ENCODE measurements around the gene PAFAH1B1. TPM values are rescaled to one million over a fixed set of nuclear protein-coding genes. Genes with fewer than 3 reads are reported as not detected.

Gene PAFAH1B1
- total RNA-seq, 2 experiments from 2014 or later = 120 to 123 TPM

DNA sequence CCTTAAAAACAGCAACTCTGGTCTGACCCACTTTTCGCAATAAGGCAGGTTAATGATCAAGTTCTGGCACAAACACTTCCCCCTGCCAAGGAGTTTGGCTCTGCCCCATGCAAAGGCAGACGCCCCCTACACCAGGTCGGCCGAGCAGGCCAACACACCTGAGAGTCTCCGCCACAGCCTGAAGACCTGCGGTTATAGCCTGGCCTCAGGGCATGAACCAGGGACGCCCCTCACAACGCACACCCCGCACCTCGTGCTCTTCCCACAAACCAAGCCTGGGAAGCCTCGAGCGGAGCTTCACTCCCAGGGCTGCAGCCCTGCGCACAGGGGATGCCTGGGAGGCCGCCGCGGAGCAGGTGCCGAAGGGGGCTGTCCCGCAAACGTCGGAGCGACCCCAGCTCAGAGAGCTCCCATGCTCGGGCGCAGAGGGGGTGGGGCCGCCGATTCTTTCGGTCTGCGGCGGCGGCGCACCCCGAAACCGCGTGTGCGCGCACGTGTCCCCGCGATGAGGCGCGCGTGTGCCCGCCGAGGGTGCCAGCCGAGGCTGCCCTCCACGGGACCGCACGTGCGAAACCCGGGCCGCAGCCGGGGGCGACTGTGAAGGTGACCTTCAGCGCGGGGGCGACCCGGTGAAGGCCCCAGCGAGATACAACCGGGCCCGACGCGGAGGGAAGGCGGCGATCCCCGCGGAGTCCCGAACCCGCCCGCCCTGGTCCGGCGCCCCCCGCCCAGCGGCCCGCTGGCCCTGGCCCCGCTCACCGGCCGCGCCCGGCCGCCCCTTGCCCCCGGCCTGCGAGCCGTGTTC is 117.6 kb downstream of the PAFAH1B1 start:
- H3K27me3 ChIP-seq (ENCODE audit: control insufficient read depth in 1 of 2, insufficient read depth in 2 of 2, low read length in 2 of 2) = no peaks in the 10 kb centered on the region
- no peak for TF ChIP-seq CTCF (IDR thresholded peaks at IDR 0.05)
- peak overlapping the region; percentile 71 for H3K4me3 ChIP-seq (ENCODE audit: low read length)
- CTCF ChIA-PET = no interaction called here
- Mint-ChIP-seq H3K27me3 (no peaks in the 10 kb centered on the region), H3K4me1 (ENCODE audit: low read depth) (peaks cover 28% of the 10 kb centered on the region), H3K36me3 (ENCODE audit: low read depth) (peaks cover 5% of the 10 kb centered on the region), H3K27ac (peak overlapping the region; percentile 84), H3K4me3 (peak overlapping the region; percentile 92), H3K9me3 (no peaks in the 10 kb centered on the region)
- POLR2A ChIA-PET = interaction anchor here (0.7 to 1.0 kb wide), 3 partner anchors 22 to 925 kb away, joined by 3 to 5 read pairs (median 4); partner anchors contain the start of genes CTNS, PAFAH1B1 and SHPK
- ATAC-seq (ENCODE audit: poor library complexity) = peak; percentile 12
- intact Hi-C loops (cut with DNase I, micrococcal nuclease) = loop anchor here in 1 of 2 experiments (1.0 to 10.0 kb wide), 6 partner anchors 36 to 924 kb away; partner anchors contain the start of genes CCDC92B, CTNS, DPH1 and METTL16
- peak in 6 of 14 experiments; percentile 13 to 63 (median 24) for DNase-seq
- peaks cover 55% of the 10 kb centered on the region for H3K4me1 ChIP-seq (ENCODE audit: insufficient read depth, low read length)
- no peak overlapping the region for H3K27ac ChIP-seq (ENCODE audit: low read depth in 1 of 2, low read length in 2 of 2)
- H3K36me3 ChIP-seq (ENCODE audit: insufficient read depth, low read length) = no peaks in the 10 kb centered on the region
- H3K9me3 ChIP-seq (ENCODE audit: control insufficient read depth in 1 of 2, insufficient read depth in 1 of 2, low read length in 2 of 2) = no peaks in the 10 kb centered on the region

GRCh38 chr17:2711608-2712299 is 118.3 kb downstream of the PAFAH1B1 start, which contains the start of gene CLUH:
Gene CLUH (minus strand): TSS chr17:2711764. CDS start chr17:2711661, 103 bp downstream.
- intact Hi-C loops (cut with DNase I, micrococcal nuclease) = loop anchor here in 1 of 2 experiments (1.0 to 10.0 kb wide), 6 partner anchors 36 to 923 kb away; partner anchors contain the start of genes CCDC92B, CTNS, DPH1 and METTL16
- H3K4me1 ChIP-seq (ENCODE audit: insufficient read depth, low read length) = peaks cover 53% of the 10 kb centered on the region
- ChIA-PET POLR2A (interaction anchor here (1.0 kb wide), 1 partner anchor 118 kb away, joined by 4 read pairs; the partner anchor contains the start of gene PAFAH1B1), CTCF (no interaction called here)
- peaks cover 28% of the 10 kb centered on the region for H3K4me1 Mint-ChIP-seq (ENCODE audit: low read depth)
- H3K4me3 ChIP-seq (ENCODE audit: low read length) = peak within 1 kb of the TSS; percentile 71
- H3K36me3 Mint-ChIP-seq (ENCODE audit: low read depth) = peaks cover 5% of the 10 kb centered on the region
- peak within 1 kb of the TSS; percentile 92 for H3K4me3 Mint-ChIP-seq
- no peaks in the 10 kb centered on the region for H3K36me3 ChIP-seq (ENCODE audit: insufficient read depth, low read length)
- H3K27me3 Mint-ChIP-seq = no peaks in the 10 kb centered on the region
- peak; percentile 92 for ATAC-seq (ENCODE audit: poor library complexity)
- no peaks in the 10 kb centered on the region for H3K27me3 ChIP-seq (ENCODE audit: control insufficient read depth in 1 of 2, insufficient read depth in 2 of 2, low read length in 2 of 2)
- no peaks in the 10 kb centered on the region for H3K9me3 ChIP-seq (ENCODE audit: control insufficient read depth in 1 of 2, insufficient read depth in 1 of 2, low read length in 2 of 2)
- peak within 1 kb of the TSS; percentile 84 for H3K27ac Mint-ChIP-seq
- peak within 1 kb of the TSS in 1 of 2 donors; percentile 30 for H3K27ac ChIP-seq (ENCODE audit: low read depth in 1 of 2, low read length in 2 of 2)
- no peak for TF ChIP-seq CTCF (IDR thresholded peaks at IDR 0.05)
- H3K9me3 Mint-ChIP-seq = no peaks in the 10 kb centered on the region
- peak; percentile 88 to 98 (median 94) for DNase-seq

DNA sequence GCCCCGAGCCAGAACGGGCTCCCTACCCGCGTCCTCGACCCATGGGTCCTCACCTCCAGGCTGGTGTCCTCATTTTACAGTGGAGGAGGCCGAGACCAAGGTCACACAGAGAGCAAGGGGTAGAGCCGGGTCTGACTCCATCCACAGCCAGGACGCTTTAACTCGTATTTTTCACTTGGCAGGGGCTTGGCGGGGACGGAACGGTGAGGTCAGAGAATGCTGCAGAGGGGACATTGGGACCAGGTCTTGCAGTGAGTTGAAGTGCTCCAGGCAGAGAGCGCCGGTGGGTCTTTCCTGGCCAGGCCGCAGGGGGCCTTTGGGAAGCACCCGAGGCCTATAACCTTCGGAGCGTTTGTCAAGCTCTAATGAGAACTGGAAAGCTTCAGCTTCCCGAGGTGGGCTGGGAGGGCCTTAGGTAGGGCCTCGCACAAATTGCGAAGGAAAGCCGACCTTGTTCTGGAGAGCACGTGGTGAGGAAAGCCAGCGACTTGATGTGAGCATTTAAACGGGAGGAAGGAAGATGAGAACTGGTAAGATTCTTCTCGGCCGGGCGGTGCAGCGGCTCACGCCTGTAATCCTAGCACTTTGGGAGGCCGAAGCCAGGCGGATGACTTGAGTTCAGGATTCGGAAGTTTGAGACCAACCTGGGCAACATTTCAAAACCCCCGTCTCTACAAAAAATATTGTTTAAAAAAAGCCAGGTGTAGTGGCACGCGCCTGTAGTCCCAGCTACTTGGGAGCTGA is 119.0 kb downstream of the PAFAH1B1 start:
- Histone ChIP-seq H3K4me3 (ENCODE audit: low read length) (peak overlapping the region; percentile 64), H3K9me3 (ENCODE audit: control insufficient read depth in 1 of 2, insufficient read depth in 1 of 2, low read length in 2 of 2) (no peaks in the 10 kb centered on the region), H3K27ac (ENCODE audit: low read depth in 1 of 2, low read length in 2 of 2) (peak overlapping the region in 1 of 2 donors; percentile 30), H3K36me3 (ENCODE audit: insufficient read depth, low read length) (no peaks in the 10 kb centered on the region), H3K27me3 (ENCODE audit: control insufficient read depth in 1 of 2, insufficient read depth in 2 of 2, low read length in 2 of 2) (no peaks in the 10 kb centered on the region), H3K4me1 (ENCODE audit: insufficient read depth, low read length) (peaks cover 47% of the 10 kb centered on the region)
- no peak for TF ChIP-seq CTCF (IDR thresholded peaks at IDR 0.05)
- Mint-ChIP-seq H3K4me1 (ENCODE audit: low read depth) (peaks cover 28% of the 10 kb centered on the region), H3K4me3 (peak overlapping the region; percentile 86), H3K9me3 (no peaks in the 10 kb centered on the region), H3K36me3 (ENCODE audit: low read depth) (peaks cover 5% of the 10 kb centered on the region), H3K27me3 (no peaks in the 10 kb centered on the region), H3K27ac (peak overlapping the region; percentile 64)
- no peak for ATAC-seq (ENCODE audit: poor library complexity)
- peak in 1 of 14 experiments; percentile 34 for DNase-seq
- intact Hi-C loops (cut with DNase I, micrococcal nuclease) = loop anchor here in 1 of 2 experiments (5.0 to 10.0 kb wide), 4 partner anchors 35 to 922 kb away; partner anchors contain the start of genes CCDC92B, CTNS, DPH1 and SHPK
- ChIA-PET POLR2A (no interaction called here), CTCF (no interaction called here)
